CD14-positive monocyte (primary cell): ENCODE results near the gene TIPRL. TPM values are rescaled to one million over a fixed set of nuclear protein-coding genes. Genes with fewer than 3 reads are reported as not detected.

Source experiments
- DNase-seq, 3 donors: peaks; one replicate each; pipeline ENCODE4 v3.0.0-alpha.2; 2011 to 2022
- H2AFZ ChIP-seq: 2 replicates; pipeline ENCODE4 v1.6.0; 2012; ENCODE audit warnings: mild to moderate bottlenecking, low read depth, low read length, inconsistent platforms; ENCODE audit not compliant: insufficient read depth, poor library complexity, severe bottlenecking
- H3K27ac ChIP-seq, 2 donors: 1 replicate in 1 of 2; 2 replicates in 1 of 2; pipeline ENCODE4 v1.5.1; 2012 to 2013; ENCODE audit warnings: low read length in 2 of 2, control low read depth in 1 of 2, inconsistent platforms in 1 of 2, low read depth in 1 of 2, mild to moderate bottlenecking in 1 of 2
- H3K27me3 ChIP-seq, 2 donors: one replicate each; pipeline versions ENCODE4 v1.6.0 to v1.6.1; 2011 to 2013; ENCODE audit warnings: low read length in 2 of 2; ENCODE audit not compliant: control insufficient read depth in 2 of 2, insufficient read depth in 2 of 2
- H3K36me3 ChIP-seq, 2 donors: replicated peaks in 1 of 2; 1 replicate in 1 of 2; 2 replicates in 1 of 2; pipeline versions ENCODE4 v1.5.1 to v1.6.1; 2012 to 2013; ENCODE audit warnings: low read length in 2 of 2, control low read depth in 1 of 2, inconsistent platforms in 1 of 2, mild to moderate bottlenecking in 1 of 2; ENCODE audit not compliant: insufficient read depth in 2 of 2, control insufficient read depth in 1 of 2
- H3K4me1 ChIP-seq, 2 donors: 1 replicate in 1 of 2; 2 replicates in 1 of 2; pipeline versions ENCODE4 v1.5.1 to v1.6.1; 2012 to 2013; ENCODE audit warnings: low read length in 2 of 2, control low read depth in 1 of 2, inconsistent platforms in 1 of 2, mild to moderate bottlenecking in 1 of 2, moderate library complexity in 1 of 2; ENCODE audit not compliant: insufficient read depth in 2 of 2, control insufficient read depth in 1 of 2
- H3K4me2 ChIP-seq: replicated peaks from 2 replicates; pipeline ENCODE3; 2012; ENCODE audit warnings: low read length, moderate library complexity, mild to moderate bottlenecking; ENCODE audit not compliant: poor library complexity, severe bottlenecking; ENCODE audit errors: extremely low read depth
- H3K4me3 ChIP-seq, 3 experiments: fragments of 200-600 bp in 1 of 3; sonication (generic) in 1 of 3; replicated peaks in 1 of 3; 1 replicate in 2 of 3; 2 replicates in 1 of 3; pipeline ENCODE4 v1.5.1; 2011 to 2013; ENCODE audit warnings: low read length in 3 of 3, mild to moderate bottlenecking in 3 of 3, control low read depth in 2 of 3, low read depth in 2 of 3, inconsistent platforms in 1 of 3, moderate library complexity in 1 of 3
- H3K79me2 ChIP-seq: 2 replicates; pipeline ENCODE4 v1.6.0; 2012; ENCODE audit warnings: mild to moderate bottlenecking, control low read depth, inconsistent platforms, low read length, moderate library complexity; ENCODE audit not compliant: insufficient read depth
- H3K9ac ChIP-seq: 2 replicates; pipeline ENCODE4 v1.6.0; 2017; ENCODE audit warnings: low read length, mild to moderate bottlenecking; ENCODE audit not compliant: insufficient read depth, poor library complexity, severe bottlenecking
- H3K9me3 ChIP-seq, 2 donors: replicated peaks in 1 of 2; 1 replicate in 1 of 2; 2 replicates in 1 of 2; pipeline versions ENCODE4 v1.5.1 to v1.6.1; 2012 to 2013; ENCODE audit warnings: low read length in 2 of 2, control low read depth in 1 of 2; ENCODE audit not compliant: control insufficient read depth in 1 of 2, insufficient read depth in 1 of 2
- H4K20me1 ChIP-seq: 2 replicates; pipeline ENCODE4 v1.6.0; 2012; ENCODE audit warnings: mild to moderate bottlenecking, low read length, control low read depth, moderate library complexity; ENCODE audit not compliant: insufficient read depth
- H3K27ac Mint-ChIP-seq, 7 donors: one replicate each; pipeline ENCODE4 v1.8.0; 2020; ENCODE audit warnings: mild to moderate bottlenecking in 7 of 7, mixed read lengths in 7 of 7, moderate library complexity in 6 of 7, inconsistent platforms in 2 of 7
- H3K27me3 Mint-ChIP-seq, 3 donors: one replicate each; pipeline ENCODE4 v1.8.0; 2021 to 2022; ENCODE audit warnings: low read depth in 3 of 3, mild to moderate bottlenecking in 3 of 3, mixed read lengths in 3 of 3, moderate library complexity in 3 of 3, inconsistent platforms in 1 of 3
- H3K36me3 Mint-ChIP-seq, 2 donors: one replicate each; pipeline ENCODE4 v1.8.0; 2020; ENCODE audit warnings: mixed read lengths in 2 of 2, inconsistent platforms in 1 of 2, mild to moderate bottlenecking in 1 of 2
- H3K4me1 Mint-ChIP-seq: one replicate; pipeline ENCODE4 v1.8.0; 2020; ENCODE audit warnings: mild to moderate bottlenecking, mixed read lengths
- H3K4me3 Mint-ChIP-seq, 2 donors: one replicate each; pipeline ENCODE4 v1.8.0; 2020; ENCODE audit warnings: mild to moderate bottlenecking in 2 of 2, mixed read lengths in 2 of 2, moderate library complexity in 1 of 2
- H3K9me3 Mint-ChIP-seq, 7 donors: one replicate each; pipeline ENCODE4 v1.8.0; 2020 to 2022; ENCODE audit warnings: mixed read lengths in 7 of 7, mild to moderate bottlenecking in 6 of 7, moderate library complexity in 6 of 7, inconsistent platforms in 2 of 7
- WGBS: methylation state at CpG from one replicate; pipeline ENCODE4 v1.1.5; 2013; ENCODE audit warnings: missing lambda C conversion rate; ENCODE audit not compliant: insufficient coverage; 5-methylcytosine and 5-hydroxymethylcytosine counted together
- intact Hi-C, 2 donors: fragments of 100-400 bp; cut with micrococcal nuclease; formaldehyde crosslinking; loops; one replicate each; pipeline versions ENCODE4 v1.15.0 to v1.15.1; 2023
- polyA plus RNA-seq, 3 donors: library from polyadenylated mRNA; depleted of rRNA in 1 of 3; unstranded in 2 of 3; stranded (reverse) in 1 of 3; fragments of 300-500 nt in 2 of 3; fragments of >200 nt in 1 of 3; fragmentation: Illumina TruSeq in 2 of 3; gene quantifications; 1 replicate in 2 of 3; 2 replicates in 1 of 3; pipeline ENCODE4 v1.2.3, GENCODE V29; 2012 to 2021
- TF ChIP-seq, protein P1 (sequence below): fragments of 200-600 bp; IDR thresholded peaks from one replicate; pipeline ENCODE4 v1.8.0; 2022; ENCODE audit warnings: antibody characterized with exemption, mild to moderate bottlenecking

TIPRL gene
- polyA plus RNA-seq, 3 donors = 8.7 to 35.0 (median 30.2) TPM

GRCh38 chr1:168141871-168142385 is 36.8 kb upstream of the TIPRL start:
- WGBS = 70% methylated on average over 1 of the region's 3 CpGs
- H3K27me3 Mint-ChIP-seq = peaks cover 14 to 21% (median 17%) of the 10 kb centered on the region in 3 donors
- peaks cover 0 to 6% (median 3%) of the 10 kb centered on the region in 7 donors for H3K9me3 Mint-ChIP-seq
- no peak for DNase-seq
- Histone ChIP-seq H3K27me3 (peaks cover 2 to 11% of the 10 kb centered on the region in 2 donors), H3K4me1 (peaks cover 14 to 16% of the 10 kb centered on the region in 2 donors), H3K9me3 (no peaks in the 10 kb centered on the region), H2AFZ (no peak overlapping the region), H3K9ac (no peak overlapping the region), H3K27ac (no peak overlapping the region), H3K4me3 (no peak overlapping the region), H3K79me2 (no peaks in the 10 kb centered on the region), H4K20me1 (no peaks in the 10 kb centered on the region), H3K4me2 (no peak overlapping the region), H3K36me3 (no peaks in the 10 kb centered on the region)
- TF ChIP-seq, protein P1, sequence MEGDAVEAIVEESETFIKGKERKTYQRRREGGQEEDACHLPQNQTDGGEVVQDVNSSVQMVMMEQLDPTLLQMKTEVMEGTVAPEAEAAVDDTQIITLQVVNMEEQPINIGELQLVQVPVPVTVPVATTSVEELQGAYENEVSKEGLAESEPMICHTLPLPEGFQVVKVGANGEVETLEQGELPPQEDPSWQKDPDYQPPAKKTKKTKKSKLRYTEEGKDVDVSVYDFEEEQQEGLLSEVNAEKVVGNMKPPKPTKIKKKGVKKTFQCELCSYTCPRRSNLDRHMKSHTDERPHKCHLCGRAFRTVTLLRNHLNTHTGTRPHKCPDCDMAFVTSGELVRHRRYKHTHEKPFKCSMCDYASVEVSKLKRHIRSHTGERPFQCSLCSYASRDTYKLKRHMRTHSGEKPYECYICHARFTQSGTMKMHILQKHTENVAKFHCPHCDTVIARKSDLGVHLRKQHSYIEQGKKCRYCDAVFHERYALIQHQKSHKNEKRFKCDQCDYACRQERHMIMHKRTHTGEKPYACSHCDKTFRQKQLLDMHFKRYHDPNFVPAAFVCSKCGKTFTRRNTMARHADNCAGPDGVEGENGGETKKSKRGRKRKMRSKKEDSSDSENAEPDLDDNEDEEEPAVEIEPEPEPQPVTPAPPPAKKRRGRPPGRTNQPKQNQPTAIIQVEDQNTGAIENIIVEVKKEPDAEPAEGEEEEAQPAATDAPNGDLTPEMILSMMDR = no peak
- H3K36me3 Mint-ChIP-seq = peaks cover 0 to 4% of the 10 kb centered on the region in 2 donors
- intact Hi-C loops = no loop called here
- H3K27ac Mint-ChIP-seq = no peak overlapping the region
- no peak overlapping the region for H3K4me3 Mint-ChIP-seq
- peaks cover 18% of the 10 kb centered on the region for H3K4me1 Mint-ChIP-seq

DNA sequence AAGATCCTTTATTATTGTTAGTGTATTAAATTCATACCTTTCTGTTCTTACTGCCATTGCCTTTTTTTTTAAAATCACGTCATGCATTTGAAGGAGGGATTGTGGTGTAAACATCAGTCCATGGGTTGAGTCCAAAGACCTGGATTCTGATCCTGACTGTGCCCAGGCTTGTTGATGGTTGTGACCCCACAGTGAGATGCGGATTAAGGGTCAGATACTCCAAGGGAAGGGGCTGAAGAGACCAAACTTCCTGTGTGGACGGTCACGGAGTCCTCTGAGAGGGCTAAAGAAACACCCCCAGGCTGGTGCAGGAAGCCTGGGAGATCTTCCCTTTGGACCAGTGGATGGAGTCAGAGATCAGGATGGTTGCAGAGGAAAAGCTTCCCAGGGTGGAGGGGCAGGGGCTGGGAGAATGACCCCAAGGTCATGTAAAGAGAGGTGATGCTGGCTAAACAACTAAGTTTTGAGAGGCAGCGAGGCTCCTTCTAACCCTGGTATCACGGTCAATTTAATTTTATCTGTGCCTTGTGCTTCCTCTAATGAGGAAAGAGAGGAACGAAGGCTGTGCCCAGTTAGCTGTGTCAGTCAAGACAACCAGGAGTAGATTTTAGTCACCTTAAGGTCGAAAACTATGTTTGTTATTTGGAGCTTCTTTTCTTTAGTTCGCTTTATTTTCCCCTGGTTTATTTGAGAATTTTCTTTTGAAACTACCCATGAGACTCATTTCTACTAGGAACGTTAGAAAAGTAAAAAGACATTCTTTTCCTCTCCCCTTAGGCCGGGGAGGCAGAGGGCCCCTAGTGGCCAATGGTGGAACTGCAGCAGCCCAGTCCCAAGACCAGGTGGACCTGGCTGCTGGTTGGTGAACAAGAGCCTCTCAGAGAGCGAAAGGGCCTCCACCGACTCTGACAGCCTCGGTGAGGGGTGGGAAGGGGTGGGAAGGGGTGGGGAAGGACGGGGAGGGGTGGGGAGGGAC is 33.3 kb upstream of the TIPRL start:
- H3K79me2 ChIP-seq = no peaks in the 10 kb centered on the region
- peak overlapping the region; percentile 19 for H3K9ac ChIP-seq
- intact Hi-C loops = no loop called here
- peak overlapping the region; percentile 75 for H3K4me2 ChIP-seq
- peaks cover 0 to under 1% (median 0%) of the 10 kb centered on the region in 7 donors for H3K9me3 Mint-ChIP-seq
- H3K36me3 Mint-ChIP-seq = no peaks in the 10 kb centered on the region
- no peaks in the 10 kb centered on the region for H3K36me3 ChIP-seq
- WGBS = 54% methylated on average over 4 of the region's 15 CpGs
- peak overlapping the region in 1 of 2 donors; percentile 60 for H3K27ac ChIP-seq
- H3K4me3 ChIP-seq = peak overlapping the region in 2 of 3 experiments; percentile 15 to 64
- TF ChIP-seq, protein P1 = peak; percentile 93
- peak overlapping the region; percentile 62 to 78 for H3K4me3 Mint-ChIP-seq
- peak overlapping the region in 3 of 7 donors; percentile 41 to 90 (median 79) for H3K27ac Mint-ChIP-seq
- H3K27me3 Mint-ChIP-seq = peaks cover 2 to 8% (median 5%) of the 10 kb centered on the region in 3 donors
- H3K9me3 ChIP-seq = no peaks in the 10 kb centered on the region
- DNase-seq = peak; percentile 79 to 84 (median 84)
- H3K4me1 Mint-ChIP-seq = peaks cover 25% of the 10 kb centered on the region
- H4K20me1 ChIP-seq = no peaks in the 10 kb centered on the region
- peaks cover 14 to 19% of the 10 kb centered on the region in 2 donors for H3K4me1 ChIP-seq
- H3K27me3 ChIP-seq = no peaks in the 10 kb centered on the region
- H2AFZ ChIP-seq = peak overlapping the region; percentile 80
